DMS 273 treated with DMSO at 0.1 percent for 48 hours (cell line): ENCODE measurements around the gene ATP1B3.
"Not testable (repeated sequence)": the region's sequence is repeated elsewhere in the genome, so short reads cannot be mapped to it uniquely, and the experiment has no call there.

ENCODE experiments used
- DNase-seq: peaks from one replicate; lab custom pipeline; 2025; lab: John Stamatoyannopoulos, UW

ATP1B3 gene

DNA sequence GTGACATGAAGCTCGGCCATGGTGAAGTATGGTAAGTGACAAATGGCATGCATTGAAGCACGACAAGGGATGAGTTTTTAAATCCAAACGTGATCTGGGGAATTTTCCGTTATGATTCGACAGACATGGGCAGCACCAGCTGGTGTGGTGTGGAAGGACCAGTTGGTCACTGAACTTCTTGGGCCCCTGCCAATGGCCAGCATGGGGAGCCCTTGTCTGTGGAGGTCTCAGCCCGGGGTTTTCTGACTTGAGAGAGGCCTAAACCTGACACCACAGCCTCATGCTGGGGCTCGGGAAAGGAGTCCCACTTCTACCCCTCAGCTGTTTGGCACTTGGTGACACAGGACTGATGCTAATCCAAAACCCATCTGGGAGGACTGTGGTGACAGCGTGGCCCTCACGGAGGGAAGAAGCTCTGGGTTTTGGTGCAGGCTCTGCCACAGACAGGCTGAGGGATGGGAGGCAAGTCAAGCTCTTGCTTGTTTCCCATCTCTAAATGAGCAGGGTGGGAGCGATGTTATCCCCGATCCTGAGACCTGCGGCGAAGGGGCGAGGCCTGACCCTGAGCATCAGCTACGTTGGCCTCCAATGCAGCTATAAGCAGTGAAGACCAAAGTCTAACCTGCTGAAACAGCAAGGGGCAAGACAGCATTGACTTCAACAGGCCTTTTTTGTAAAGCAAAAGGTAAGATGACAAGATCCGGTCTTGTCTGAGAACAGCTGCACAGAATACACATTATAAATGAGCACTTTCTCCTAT, 69.5 kb downstream of the ATP1B3 start:
- DNase-seq: no peak

DNA sequence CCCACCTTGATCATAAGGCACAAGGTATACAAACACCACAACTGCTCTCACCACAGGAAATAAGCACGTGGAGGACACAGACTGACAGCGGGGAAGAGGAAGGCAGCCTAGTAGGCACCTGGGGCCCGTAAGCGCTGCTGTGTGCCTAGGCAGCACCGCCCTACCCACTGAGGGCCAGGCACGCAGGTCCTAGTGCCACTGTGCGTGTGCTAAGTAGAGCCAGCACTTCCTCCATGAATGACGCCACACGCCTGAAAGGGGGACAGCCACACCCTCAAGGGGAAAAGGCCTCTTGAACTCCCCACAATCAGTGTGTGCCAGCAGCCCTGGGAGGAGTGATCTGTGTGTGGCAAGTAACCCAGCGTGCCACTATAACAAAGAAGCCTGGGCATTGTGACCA, 73.0 kb downstream of the ATP1B3 start:
- DNase-seq: no peak

DNA sequence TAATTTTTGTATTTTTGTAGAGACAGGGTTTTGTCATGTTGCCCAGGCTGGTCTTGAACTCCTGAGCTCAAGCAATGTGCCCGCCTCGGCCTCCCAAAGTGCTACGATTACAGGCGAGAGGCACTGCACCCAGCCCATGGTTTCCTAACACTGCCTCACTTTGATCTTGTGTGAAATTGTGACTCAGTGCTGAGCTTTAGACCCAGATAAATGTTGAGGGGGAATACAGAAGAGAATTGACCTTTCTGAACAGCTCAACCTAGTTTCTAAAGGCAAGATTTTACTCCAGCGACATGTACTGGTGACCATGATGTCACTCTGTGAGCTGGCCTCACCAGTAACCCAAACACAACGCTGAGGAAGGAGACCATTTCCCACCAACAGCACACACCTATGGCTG, 73.5 kb downstream of the ATP1B3 start:
- DNase-seq: no peak

DNA sequence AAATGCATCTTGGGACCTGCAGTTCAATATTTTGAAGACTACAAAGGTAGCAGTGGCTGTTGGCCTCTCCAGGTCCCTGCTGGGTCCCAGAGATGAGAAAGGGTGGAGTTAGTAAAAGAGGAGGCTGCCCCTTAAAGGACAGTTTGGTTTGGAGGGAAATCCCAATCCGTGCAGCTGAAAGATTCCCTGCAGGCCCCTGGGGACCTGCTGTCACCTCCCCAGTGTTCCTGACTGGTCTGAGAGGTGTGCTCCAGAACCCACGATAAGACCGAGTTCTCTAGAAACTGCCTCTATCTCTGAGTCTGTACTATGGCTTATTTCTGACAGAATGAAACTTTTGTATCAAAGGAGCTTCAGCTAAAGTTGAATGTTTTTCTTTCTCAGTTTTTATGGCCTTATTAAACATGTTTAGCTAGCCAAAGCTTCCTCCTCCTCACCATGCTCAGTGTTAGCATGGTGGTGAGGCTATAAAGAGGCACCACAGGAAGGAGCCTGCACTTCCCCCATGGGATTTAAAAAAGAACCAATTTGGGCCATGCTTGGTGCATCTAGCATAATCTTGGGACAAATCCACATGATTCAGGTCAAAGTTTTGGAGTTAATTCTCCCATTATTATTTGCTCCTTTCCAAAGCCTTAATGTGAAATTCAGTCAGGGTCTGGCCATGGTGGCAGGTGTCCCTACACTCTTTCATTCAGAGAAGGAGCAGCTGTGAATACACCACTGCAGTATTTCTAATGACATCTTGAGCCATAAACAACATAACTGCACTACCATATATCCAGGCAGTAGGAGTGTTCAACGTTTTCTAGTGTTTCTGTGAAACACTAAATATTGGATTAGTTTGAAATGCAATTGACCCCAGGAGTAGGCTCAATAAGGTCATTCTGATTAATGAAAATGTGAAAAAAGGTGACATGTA, 74.4 kb downstream of the ATP1B3 start:
- DNase-seq: no peak

DNA sequence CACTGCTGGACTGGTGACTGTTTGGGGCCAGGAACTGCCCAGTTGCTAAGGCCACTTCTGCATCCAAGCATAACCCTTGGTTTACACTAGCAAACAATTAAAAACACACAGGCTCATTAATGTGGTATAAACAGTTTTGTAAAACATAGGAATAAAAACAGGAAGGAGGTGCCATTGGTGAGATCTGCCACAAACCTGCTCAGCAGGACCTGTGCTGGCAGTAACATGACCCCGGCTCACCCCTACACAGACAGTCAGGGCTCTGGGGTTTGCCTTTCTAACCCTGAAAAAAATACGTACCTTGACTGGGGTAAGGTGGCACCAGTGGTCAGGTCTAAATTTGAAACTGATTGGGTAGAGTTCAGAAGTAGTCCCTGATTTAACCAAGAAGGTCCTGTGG, 76.2 kb downstream of the ATP1B3 start:
- no peak for DNase-seq

DNA sequence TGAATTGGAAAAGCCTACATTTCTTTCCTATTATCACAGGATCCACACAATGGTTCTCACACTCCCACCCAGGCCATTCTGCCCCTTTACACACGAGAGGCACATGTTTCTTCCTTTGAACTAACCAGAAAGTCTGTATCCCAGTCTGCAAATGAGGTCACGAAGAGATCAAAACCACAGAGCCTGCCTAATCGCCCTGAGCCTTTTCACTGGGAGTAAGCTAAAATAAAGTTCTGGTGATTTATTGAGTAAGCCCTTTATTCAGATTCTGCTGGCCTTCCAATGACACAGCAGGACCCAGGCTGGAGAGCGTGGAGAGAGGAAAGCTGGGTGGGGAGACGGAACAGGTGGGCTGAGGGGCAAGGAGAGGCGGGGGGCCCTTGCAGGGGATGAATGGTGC, 78.7 kb downstream of the ATP1B3 start:
- no peak for DNase-seq

DNA sequence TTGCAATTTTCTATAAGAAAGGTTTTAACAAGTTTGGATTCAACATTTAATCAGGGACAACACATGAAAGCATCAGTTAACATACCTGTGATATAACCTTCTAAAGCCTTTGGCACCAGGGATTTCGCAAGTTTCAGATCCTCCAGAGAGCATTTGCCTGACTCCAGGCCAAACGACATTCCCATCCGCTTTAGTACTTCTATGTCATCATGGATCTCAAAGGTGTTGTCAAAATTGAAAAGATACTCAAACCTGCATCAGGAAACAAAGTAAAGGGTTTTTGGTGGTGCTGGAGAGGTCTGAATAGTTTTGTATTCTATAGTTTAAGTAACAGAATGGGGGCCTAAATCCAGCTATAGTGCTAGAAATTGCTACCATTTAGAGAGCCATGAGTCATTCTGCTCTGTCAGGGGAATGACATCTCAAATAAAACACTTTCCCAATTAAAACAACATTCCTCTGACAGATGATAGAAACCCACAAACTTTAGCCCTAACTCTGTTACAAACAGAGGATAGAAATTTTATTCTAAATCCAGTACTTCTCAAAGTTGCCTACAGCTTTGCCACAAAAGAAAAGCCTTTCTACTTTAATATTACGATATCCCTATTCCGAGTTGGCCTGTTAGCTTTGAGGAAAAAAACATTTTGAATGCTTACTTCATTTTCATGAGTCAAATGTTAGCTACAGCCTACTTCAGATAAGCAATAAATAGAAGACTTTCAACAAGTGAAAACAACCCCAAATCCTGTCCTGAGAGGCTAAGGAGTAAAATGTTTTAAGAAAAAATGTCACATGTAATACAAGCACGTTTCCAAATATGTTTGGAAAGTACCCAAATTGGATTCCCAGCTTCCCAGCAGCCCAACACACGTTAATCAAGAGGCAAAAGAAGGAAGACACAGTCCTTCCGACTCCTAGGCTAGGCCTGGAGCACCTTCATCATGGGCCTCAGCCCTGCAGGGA, 83.4 kb downstream of the ATP1B3 start:
- no peak for DNase-seq

DNA sequence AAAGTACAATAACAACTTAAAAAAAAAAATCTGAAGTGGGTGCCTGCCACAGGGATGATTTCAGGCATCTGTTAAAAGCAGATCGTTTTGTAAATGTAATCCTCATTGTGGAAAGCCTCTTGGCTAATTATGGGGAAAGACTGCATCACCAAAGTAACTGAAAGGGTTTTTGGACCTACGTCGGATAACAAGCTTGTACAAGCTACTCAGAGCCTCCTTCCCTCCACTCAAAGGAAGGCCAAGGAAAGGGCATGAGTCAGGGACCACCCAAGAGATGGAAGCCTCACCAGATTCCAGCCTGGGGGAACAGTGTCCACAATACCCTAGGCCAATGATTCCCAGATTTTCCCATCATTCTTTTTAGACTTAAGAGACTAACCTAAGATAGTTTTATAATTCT, 84.3 kb downstream of the ATP1B3 start:
- no peak for DNase-seq

DNA sequence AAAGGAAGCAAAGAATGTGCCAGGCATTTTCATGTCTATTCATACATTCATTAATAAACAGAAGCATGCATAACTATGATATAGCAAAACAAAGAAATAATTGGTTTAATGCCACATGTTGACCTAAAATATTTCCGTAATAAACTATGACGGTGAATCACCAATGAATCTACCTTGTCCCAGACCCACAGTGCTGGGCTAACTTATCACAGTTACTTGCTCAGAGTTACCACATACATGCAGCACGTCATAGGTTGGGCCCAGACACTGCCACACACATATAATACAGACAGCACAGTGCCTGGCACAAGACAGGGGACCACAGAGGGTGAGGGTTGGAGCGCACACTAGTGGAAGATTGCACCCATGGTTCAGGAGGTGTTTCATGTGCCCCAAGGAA, 86.9 kb downstream of the ATP1B3 start:
- no peak for DNase-seq

DNA sequence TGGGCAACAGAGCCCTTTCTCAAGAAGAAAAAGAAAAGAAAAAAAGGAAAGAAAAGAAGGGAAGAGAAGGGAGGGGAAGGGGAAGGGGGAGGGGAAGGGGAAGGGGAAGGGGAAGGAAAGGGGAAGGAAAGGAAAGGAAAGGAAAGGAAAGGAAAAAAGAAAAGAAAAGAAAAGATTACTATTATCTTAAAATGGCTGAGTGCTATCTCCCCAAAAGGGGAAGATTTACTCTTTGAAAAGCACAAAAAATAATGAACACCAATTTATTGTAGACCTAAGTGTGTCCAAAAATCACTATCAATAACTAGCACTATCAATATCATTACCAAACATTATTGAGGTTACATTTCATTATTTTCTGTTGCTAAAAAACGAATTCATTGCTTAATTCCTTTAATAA, 89.0 kb downstream of the ATP1B3 start:
- no peak for DNase-seq

DNA sequence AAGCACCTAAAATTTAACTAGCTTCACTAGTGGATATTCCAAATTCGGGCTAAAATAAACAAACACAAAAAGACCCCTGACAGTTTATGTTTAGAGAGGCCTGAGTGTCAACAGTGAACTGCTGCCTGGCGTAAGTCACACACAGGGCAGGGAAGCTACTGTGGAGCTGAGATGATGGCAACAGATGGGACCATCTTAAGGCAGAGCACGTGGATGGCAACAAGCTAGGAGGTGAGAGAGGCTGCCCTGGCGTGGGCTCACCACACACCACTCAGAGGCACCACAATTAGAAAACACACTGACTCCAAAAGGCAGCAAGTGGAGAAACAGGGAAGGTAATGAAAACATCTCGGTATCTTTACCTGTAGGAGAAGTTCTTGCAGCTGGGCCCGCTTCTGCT, 93.3 kb downstream of the ATP1B3 start:
- DNase-seq: no peak

DNA sequence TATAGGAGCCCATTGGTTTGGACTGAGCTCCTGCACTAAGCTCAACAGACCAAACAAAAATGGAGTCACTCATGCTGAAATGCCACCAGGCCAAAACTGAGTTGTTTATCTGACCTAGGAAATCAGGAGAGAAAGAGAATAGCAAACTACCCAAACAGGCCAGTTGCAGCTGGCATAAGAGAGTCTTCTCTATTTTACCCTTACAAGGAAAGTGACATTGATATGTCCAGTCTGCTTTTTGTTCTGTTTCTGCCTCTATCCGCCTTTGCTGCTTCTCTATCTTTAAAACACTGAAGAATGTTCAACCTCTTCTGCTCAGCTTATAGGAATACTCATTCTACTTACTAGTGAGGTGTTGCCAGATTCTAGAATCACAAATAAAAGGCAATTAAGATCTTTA, 95.1 kb downstream of the ATP1B3 start:
- no peak for DNase-seq

DNA sequence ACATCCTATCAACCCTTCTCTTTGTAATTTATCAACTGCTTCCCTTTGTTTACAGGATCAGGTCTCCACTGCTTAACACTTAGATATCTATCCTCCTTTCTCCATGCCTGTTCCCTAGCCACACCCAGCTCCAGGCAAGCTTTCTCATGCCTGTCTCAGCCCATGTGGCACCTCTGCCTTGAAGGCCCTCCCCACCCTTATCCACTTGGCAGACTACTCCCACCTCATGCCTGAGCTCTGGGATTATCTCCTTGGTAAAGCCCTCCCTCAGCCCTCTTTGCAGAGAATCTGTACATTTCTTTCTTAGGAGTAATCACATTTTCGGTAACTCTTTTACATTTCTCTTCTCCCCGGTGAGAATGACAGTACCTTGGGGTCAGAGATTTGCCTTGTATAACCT, 96.0 kb downstream of the ATP1B3 start:
- DNase-seq: no peak

DNA sequence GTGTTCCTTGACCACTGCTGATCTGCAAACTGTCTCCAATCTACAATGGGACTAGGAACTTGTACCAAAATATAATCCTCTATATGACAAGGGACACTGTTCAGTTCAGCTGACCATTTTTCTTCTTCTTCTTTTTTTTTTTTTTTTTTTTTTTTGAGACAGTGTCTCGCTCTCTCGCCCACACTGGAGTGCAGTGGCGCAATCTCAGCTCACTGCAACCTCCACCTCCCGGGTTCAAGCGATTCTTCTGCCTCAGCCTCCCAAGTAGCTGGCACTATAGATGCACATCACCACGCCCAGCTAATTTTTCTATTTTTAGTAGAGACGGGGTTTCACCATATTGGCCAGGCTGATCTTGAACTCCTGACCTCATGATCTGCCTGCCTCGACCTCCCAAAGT, 98.3 kb downstream of the ATP1B3 start:
- DNase-seq: not testable (repeated sequence)
